Keratinocyte (primary cell): ENCODE data around the gene C5orf52. TPM values are rescaled to one million over a fixed set of nuclear protein-coding genes. Genes with fewer than 3 reads are reported as not detected.

Source experiments
- DNase-seq: peaks from one replicate; pipeline ENCODE4 v3.0.0-alpha.2; 2011; ENCODE audit warnings: low read depth, missing footprints, low spot score
- FAIRE-seq: peaks from 2 replicates; lab custom pipeline; 2011; peaks lifted over from hg19 to GRCh38; lab: Jason Lieb, UNC
- H2AFZ ChIP-seq: 2 replicates; pipeline ENCODE4 v1.6.0; 2012; ENCODE audit warnings: low read length, control low read depth, inconsistent platforms; ENCODE audit not compliant: control insufficient read depth
- H3K27ac ChIP-seq: 2 replicates; pipeline ENCODE4 v1.5.1; 2011; ENCODE audit warnings: low read length; ENCODE audit not compliant: control insufficient read depth, insufficient read depth
- H3K27me3 ChIP-seq: 3 replicates; pipeline ENCODE4 v1.6.0; 2011; ENCODE audit warnings: low read length; ENCODE audit not compliant: control insufficient read depth, insufficient read depth; ENCODE audit errors: extremely low read depth
- H3K36me3 ChIP-seq, 2 experiments: 2 replicates in 1 of 2; 3 replicates in 1 of 2; pipeline ENCODE4 v1.5.1; 2011; ENCODE audit warnings: low read length in 2 of 2, mild to moderate bottlenecking in 1 of 2; ENCODE audit not compliant: control insufficient read depth in 2 of 2, insufficient read depth in 2 of 2; ENCODE audit errors: extremely low read depth in 1 of 2
- H3K4me1 ChIP-seq: 3 replicates; pipeline ENCODE4 v1.5.1; 2011; ENCODE audit warnings: low read length; ENCODE audit not compliant: control insufficient read depth, insufficient read depth; ENCODE audit errors: extremely low read depth
- H3K4me2 ChIP-seq: 3 replicates; pipeline ENCODE4 v1.6.0; 2011; ENCODE audit warnings: low read depth, low read length; ENCODE audit not compliant: control insufficient read depth, insufficient read depth; ENCODE audit errors: extremely low read depth
- H3K4me3 ChIP-seq, 3 experiments: fragments of 200-600 bp in 1 of 3; sonication (generic) in 1 of 3; 2 replicates in 2 of 3; 3 replicates in 1 of 3; pipeline ENCODE4 v1.5.1; 2011 to 2016; ENCODE audit warnings: low read length in 3 of 3, mild to moderate bottlenecking in 3 of 3, control low read depth in 2 of 3, inconsistent platforms in 1 of 3, low read depth in 1 of 3, mixed read lengths in 1 of 3, mixed run types in 1 of 3, moderate library complexity in 1 of 3; ENCODE audit not compliant: control insufficient read depth in 2 of 3, insufficient read depth in 2 of 3; ENCODE audit errors: extremely low read depth in 1 of 3
- H3K79me2 ChIP-seq: 2 replicates; pipeline ENCODE4 v1.6.0; 2012; ENCODE audit warnings: low read length; ENCODE audit not compliant: control insufficient read depth, insufficient read depth
- H3K9ac ChIP-seq: 3 replicates; pipeline ENCODE4 v1.6.0; 2011; ENCODE audit warnings: low read length; ENCODE audit not compliant: control insufficient read depth, insufficient read depth; ENCODE audit errors: extremely low read depth
- H3K9me1 ChIP-seq: 3 replicates; pipeline ENCODE4 v1.6.0; 2011; ENCODE audit warnings: low read length; ENCODE audit not compliant: control insufficient read depth, insufficient read depth; ENCODE audit errors: extremely low read depth
- H3K9me3 ChIP-seq: 2 replicates; pipeline ENCODE4 v1.5.1; 2012; ENCODE audit warnings: low read depth, low read length; ENCODE audit not compliant: control insufficient read depth
- H4K20me1 ChIP-seq: 3 replicates; pipeline ENCODE4 v1.6.0; 2011; ENCODE audit warnings: low read length; ENCODE audit not compliant: control insufficient read depth, insufficient read depth; ENCODE audit errors: extremely low read depth
- EZH2 ChIP-seq: IDR thresholded peaks from one replicate; pipeline ENCODE4 v1.6.1; 2012; ENCODE audit warnings: inconsistent platforms, mild to moderate bottlenecking, low read length, moderate library complexity
- dilution Hi-C: fragments of 300-500 bp; cut with MboI; formaldehyde crosslinking; loops from one replicate; pipeline ENCODE4 v1.7.0; 2020; ENCODE audit warnings: low sequenced_read_pairs; ENCODE audit not compliant: extremely low pct_ligation_motif_present
- polyA plus RNA-seq, 5 experiments: library from polyadenylated mRNA; depleted of rRNA in 3 of 5; stranded (reverse) in 3 of 5; stranded (forward) in 1 of 5; unstranded in 1 of 5; fragments of >200 nt; gene quantifications; 1 replicate in 1 of 5; 2 replicates in 3 of 5; 3 replicates in 1 of 5; pipeline versions ENCODE4 v1.2.1 to v1.2.3, GENCODE V29; 2011 to 2012; ENCODE audit warnings: missing spikeins in 2 of 5, low read depth in 1 of 5, low replicate concordance in 1 of 5
- TF ChIP-seq, protein P1 (sequence below), 3 experiments: IDR thresholded peaks in 1 of 3; conservative IDR thresholded peaks in 1 of 3; optimal IDR thresholded peaks in 1 of 3; 2 replicates in 2 of 3; 3 replicates in 1 of 3; pipeline versions ENCODE3 to v1.5.1; 2011; ENCODE audit warnings: low read length in 3 of 3, mild to moderate bottlenecking in 3 of 3, moderate library complexity in 2 of 3, control low read depth in 1 of 3, inconsistent platforms in 1 of 3; ENCODE audit not compliant: insufficient read depth in 2 of 3; ENCODE audit errors: extremely low read depth in 1 of 3

The C5orf52 gene
- polyA plus RNA-seq, 1 donor (not counting 4 experiments of a cell fraction or from before 2014, with no cell fraction given): not detected

DNA sequence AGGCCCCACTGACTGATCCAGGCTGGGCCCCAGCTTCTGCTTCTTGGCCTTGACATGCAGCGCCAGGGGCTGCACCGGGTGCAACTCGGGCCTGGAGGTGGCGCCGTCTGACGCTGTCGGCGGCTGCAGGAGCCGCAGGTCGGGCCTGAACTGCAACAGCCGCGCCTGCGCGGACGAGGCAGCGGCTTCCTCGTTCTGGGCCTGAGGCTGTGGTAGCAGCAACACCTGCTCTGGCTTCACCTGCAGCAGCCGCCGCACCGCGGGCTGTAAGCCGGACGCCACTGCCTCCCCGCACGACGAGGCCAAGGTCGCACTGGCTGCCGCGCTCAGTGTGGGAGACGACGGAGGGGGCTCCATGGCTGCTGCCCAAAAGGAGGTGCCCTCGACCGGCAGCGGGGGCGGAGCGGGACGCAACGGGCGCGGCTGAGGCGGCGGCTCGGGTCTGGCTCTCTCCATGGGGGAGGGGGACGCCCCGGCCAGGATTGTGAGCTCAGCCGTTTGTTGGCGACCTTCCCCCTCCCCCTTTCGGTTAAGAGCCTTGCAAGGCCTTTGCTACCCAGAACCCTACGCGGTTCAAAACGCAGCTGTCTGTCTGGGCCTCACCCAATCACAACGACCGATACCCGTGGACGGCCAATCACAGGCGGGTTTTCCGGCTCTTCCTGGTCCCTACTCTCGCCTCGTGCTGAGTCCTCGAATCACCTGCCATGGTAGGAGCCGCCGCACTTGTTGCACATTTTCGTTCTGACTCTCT is 19.5 kb upstream of the C5orf52 start:
- Histone ChIP-seq H4K20me1 (no peaks in the 10 kb centered on the region), H2AFZ (peak overlapping the region; percentile 81), H3K9ac (no peak overlapping the region), H3K4me1 (peaks cover 2% of the 10 kb centered on the region), H3K79me2 (no peaks in the 10 kb centered on the region), H3K27me3 (no peaks in the 10 kb centered on the region), H3K27ac (no peak overlapping the region), H3K36me3 (no peaks in the 10 kb centered on the region), H3K4me3 (peak overlapping the region in 1 of 3 experiments; percentile 20), H3K4me2 (peak overlapping the region; percentile 67), H3K9me1 (no peaks in the 10 kb centered on the region), H3K9me3 (peaks cover 6% of the 10 kb centered on the region)
- FAIRE-seq: no peak
- dilution Hi-C loops: no loop called here
- DNase-seq: peak; percentile 32
- no peak for TF ChIP-seq EZH2
- TF ChIP-seq, protein P1, sequence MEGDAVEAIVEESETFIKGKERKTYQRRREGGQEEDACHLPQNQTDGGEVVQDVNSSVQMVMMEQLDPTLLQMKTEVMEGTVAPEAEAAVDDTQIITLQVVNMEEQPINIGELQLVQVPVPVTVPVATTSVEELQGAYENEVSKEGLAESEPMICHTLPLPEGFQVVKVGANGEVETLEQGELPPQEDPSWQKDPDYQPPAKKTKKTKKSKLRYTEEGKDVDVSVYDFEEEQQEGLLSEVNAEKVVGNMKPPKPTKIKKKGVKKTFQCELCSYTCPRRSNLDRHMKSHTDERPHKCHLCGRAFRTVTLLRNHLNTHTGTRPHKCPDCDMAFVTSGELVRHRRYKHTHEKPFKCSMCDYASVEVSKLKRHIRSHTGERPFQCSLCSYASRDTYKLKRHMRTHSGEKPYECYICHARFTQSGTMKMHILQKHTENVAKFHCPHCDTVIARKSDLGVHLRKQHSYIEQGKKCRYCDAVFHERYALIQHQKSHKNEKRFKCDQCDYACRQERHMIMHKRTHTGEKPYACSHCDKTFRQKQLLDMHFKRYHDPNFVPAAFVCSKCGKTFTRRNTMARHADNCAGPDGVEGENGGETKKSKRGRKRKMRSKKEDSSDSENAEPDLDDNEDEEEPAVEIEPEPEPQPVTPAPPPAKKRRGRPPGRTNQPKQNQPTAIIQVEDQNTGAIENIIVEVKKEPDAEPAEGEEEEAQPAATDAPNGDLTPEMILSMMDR (optimal IDR thresholded peaks at IDR 0.05 in 1 of 3, IDR thresholded peaks at IDR 0.05 in 1 of 3, conservative IDR thresholded peaks at IDR 0.05 in 1 of 3; ENCODE audit: extremely low read depth in 1 of 3, insufficient read depth in 2 of 3, low read length in 3 of 3): peak; percentile 23 to 59 (median 54)

DNA sequence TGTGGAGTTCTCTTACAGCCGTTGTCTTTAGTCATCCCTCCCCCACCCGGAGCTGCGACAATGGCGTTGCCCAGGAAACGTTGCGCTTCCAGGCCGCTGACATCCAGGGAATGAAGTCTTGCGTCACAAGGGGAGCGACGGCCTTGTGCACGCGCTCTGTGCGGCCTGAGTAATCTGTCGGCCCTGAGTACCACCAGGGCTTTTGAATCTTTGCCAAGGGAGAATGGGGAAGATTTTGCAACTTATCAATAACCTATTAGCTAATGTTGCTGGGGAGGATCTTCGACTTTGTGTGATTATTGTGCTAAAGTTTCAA is 19.0 kb upstream of the C5orf52 start, which contains the start of gene SOX30:
TSS of gene SOX30 (minus strand) at position 62 of the 316 bp plus-strand sequence. CDS start 360 bp downstream, outside the sequence.
- H3K4me2 ChIP-seq: peak within 1 kb of the TSS; percentile 67

More for the DNA sequence above, 19.0 kb upstream of the C5orf52 start, which contains the start of gene SOX30:
- H3K27ac ChIP-seq: no peak within 1 kb of the TSS
- no peak within 1 kb of the TSS for H3K9ac ChIP-seq
- H4K20me1 ChIP-seq: no peaks in the 10 kb centered on the region
- FAIRE-seq (no peak), DNase-seq (no peak)
- TF ChIP-seq EZH2: no peak
- TF ChIP-seq, protein P1 (optimal IDR thresholded peaks at IDR 0.05 in 1 of 3, IDR thresholded peaks at IDR 0.05 in 1 of 3, conservative IDR thresholded peaks at IDR 0.05 in 1 of 3; ENCODE audit: extremely low read depth in 1 of 3, insufficient read depth in 2 of 3, low read length in 3 of 3): no peak
- peaks cover 6% of the 10 kb centered on the region for H3K9me3 ChIP-seq
- no peaks in the 10 kb centered on the region for H3K79me2 ChIP-seq
- dilution Hi-C loops: no loop called here
- H3K4me1 ChIP-seq: peaks cover 2% of the 10 kb centered on the region
- H3K4me3 ChIP-seq: peak within 1 kb of the TSS in 1 of 3 experiments; percentile 20
- peak within 1 kb of the TSS; percentile 81 for H2AFZ ChIP-seq
- no peaks in the 10 kb centered on the region for H3K36me3 ChIP-seq
- H3K9me1 ChIP-seq: no peaks in the 10 kb centered on the region
- no peaks in the 10 kb centered on the region for H3K27me3 ChIP-seq
